K562 (cell line): ENCODE measurements around the gene ORC2.

ENCODE experiments used
- CHD2 ChIP-seq: IDR thresholded peaks from 2 replicates; pipeline ENCODE4 v1.6.1; 2011; ENCODE audit warnings: low read depth, low read length
- ELF4 ChIP-seq: fragments of 450-650 bp; formaldehyde crosslinking; IDR thresholded peaks from 2 replicates; pipeline ENCODE4 v1.4.0; 2022; ENCODE audit warnings: missing genetic modification characterization
- EP300 ChIP-seq: IDR thresholded peaks from 2 replicates; pipeline ENCODE4 v1.6.1; 2012; ENCODE audit warnings: low read length, improper control_type of control experiment
- IRF1 ChIP-seq: sonication (generic); formaldehyde crosslinking; IDR thresholded peaks from 2 replicates; pipeline ENCODE4 v1.8.0; 2022; ENCODE audit warnings: missing genetic modification reagents, mild to moderate bottlenecking, borderline replicate concordance
- MECOM ChIP-seq: fragments of 250-450 bp; sonication (Bioruptor Pico); IDR thresholded peaks from 2 replicates; pipeline ENCODE4 v1.8.0; 2022; ENCODE audit warnings: inconsistent platforms
- MXI1 ChIP-seq: IDR thresholded peaks from 2 replicates; pipeline ENCODE4 v1.6.1; 2011; ENCODE audit warnings: low read depth, mild to moderate bottlenecking, improper control_type of control experiment, low read length
- NFRKB ChIP-seq: fragments of 450-650 bp; IDR thresholded peaks from 2 replicates; pipeline ENCODE4 v1.6.1; 2016; ENCODE audit warnings: low read depth
- PRMT5 ChIP-seq: sonication (generic); formaldehyde crosslinking; IDR thresholded peaks from 2 replicates; pipeline ENCODE4 v1.5.0; 2020; ENCODE audit warnings: missing genetic modification reagents
- SREBF2 ChIP-seq: sonication (generic); formaldehyde crosslinking; IDR thresholded peaks from 2 replicates; pipeline ENCODE4 v1.4.0; 2020; ENCODE audit warnings: mild to moderate bottlenecking, missing genetic modification reagents
- USF2 ChIP-seq: sonication (generic); formaldehyde crosslinking; IDR thresholded peaks from 2 replicates; pipeline ENCODE4 v1.5.0; 2020; ENCODE audit warnings: missing genetic modification reagents
- ZNF134 ChIP-seq: fragments of 250-450 bp; sonication (Bioruptor Pico); conservative IDR thresholded peaks from 2 replicates; pipeline ENCODE4 v1.4.0; 2020

GRCh38 chr2:200961674-200962073, 1.8 kb downstream of the ORC2 start:
- TF ChIP-seq PRMT5 (CRISPR knock-in tag): no peak
- no peak for TF ChIP-seq NFRKB
- no peak for TF ChIP-seq EP300
- no peak for TF ChIP-seq MXI1
- TF ChIP-seq SREBF2 (CRISPR knock-in tag): no peak
- TF ChIP-seq IRF1 (CRISPR knock-in tag): no peak
- no peak for TF ChIP-seq USF2 (CRISPR knock-in tag)
- TF ChIP-seq ELF4 (CRISPR knock-in tag): no peak
- TF ChIP-seq CHD2: no peak
- TF ChIP-seq ZNF134 (CRISPR knock-in tag): no peak
- no peak for TF ChIP-seq MECOM (CRISPR knock-in tag)
